ENCODE data around the gene CYP26B1.

GRCh38 chr2:72144632-72145288, 2.9 kb downstream of the CYP26B1 start:
- TF ChIP-seq CTCF (IDR thresholded peaks at IDR 0.05; ENCODE audit: low read length) (no peak), EZH2 (optimal IDR thresholded peaks at IDR 0.05; ENCODE audit: low read depth, low read length) (no peak), EZH2phosphoT487 (IDR thresholded peaks at IDR 0.05; ENCODE audit: low read length) (no peak)

All from MM.1S (cell line).